HG03039 (cell line): Measurements from ENCODE around the gene ASB6.
"Not testable (repeated sequence)": the region's sequence is repeated elsewhere in the genome, so short reads cannot be mapped to it uniquely, and the experiment has no call there.

Experiments
- ATAC-seq: cut with Tn5 transposase; IDR thresholded peaks from one replicate; pipeline ENCODE4 v1.9.1; 2021; ENCODE audit warnings: mild to moderate bottlenecking, moderate library complexity; ENCODE audit not compliant: unreplicated experiment

ASB6 gene

DNA sequence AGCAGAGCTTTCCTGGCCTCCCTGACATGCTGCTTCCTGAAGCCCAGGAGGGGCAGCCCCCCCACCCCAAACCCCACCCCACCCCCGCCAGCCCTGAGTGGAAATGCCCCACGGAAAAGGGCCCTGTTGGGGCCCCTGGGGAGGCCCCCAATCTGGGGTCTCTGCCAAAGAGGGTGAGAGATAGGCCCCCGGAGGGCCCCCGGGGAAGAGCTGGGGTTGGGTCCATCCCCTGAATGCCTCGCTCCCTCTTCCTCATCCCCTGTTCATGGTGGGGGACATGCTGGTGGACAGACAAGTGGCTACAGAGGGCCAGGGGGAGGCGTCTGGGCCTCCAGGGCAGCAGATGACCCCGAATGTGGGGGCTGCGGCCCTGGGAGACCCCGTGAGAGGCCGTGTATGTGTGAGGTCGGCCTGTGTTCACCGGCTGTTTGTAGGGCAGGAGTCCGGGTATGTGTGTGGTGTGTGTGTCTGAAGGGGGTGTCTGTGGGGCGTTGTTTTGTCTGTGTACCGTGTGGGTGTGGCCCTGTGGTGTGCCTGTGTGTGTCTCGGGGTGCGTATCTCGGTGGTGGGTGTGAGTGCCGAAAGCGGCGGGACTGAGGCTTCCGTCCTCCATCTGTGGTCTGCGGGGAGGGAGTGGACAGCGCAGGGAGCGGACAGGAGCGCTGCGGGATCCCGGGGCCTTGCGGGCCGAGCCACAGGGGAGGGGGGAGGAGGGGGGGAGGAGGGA is 32.3 kb downstream of the ASB6 start:
- no peak for ATAC-seq

DNA sequence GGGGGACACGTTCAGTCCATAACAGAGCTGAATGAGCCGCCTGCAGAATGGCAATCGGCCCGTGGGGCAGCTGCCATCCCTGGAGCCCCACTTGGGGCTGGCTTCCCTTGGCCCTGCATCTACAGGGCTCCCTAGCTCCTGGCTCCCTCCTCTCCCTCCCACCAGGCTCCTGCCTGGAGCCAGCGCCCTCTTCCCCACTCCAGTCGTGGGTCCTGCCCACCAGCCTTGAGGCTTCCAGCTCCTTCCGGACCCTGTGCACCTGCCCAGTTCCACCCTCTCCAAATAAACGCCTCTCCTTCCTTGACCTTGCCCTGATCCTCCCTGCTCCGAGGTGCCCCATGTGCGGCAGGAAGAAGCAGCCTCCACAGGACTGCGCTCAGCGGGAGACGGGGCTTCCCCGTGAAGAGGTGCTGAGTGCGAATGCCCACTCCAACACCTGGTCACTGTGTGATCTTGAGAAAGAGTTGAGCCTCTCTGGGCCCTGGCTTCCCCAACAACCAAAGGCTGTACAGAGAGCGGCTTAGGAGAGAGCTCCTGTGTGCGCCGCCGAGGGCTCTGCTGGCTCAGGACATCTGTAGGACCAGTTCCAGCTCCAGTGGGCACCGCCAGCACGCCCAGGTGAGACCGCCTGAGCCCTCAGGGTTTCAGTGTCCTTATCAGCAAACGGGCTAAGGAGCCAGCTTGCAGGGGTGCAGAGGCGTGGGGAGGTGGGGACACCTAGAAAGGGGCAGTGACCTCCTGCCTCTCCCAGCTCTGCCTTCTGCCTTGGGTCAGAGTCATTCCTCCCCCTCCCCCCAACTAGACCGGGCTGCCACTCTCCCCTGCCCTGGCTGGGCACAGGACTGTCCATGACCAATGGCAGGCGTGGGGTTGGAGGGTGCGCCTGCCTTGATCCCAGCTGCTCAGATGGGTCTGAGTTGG is 33.1 kb downstream of the ASB6 start:
- no peak for ATAC-seq

DNA sequence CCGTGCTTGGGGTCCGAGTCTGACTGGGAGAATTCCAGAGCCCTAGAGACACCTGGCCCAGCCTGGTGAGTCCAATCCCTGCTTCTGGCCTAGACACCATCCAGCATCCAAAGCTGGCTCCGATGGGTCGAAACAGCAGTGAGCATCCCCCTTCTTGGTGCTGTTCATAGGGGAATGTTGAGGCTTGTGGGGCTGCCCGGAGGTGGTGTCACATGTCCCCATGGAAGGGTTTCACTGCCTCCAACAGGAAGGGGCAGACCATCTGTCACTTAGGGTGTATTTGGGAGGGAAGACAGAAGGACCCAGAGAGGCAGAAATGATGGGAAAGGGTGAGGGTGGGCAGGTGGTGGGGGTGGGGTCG is 34.9 kb downstream of the ASB6 start:
- ATAC-seq = no peak

DNA sequence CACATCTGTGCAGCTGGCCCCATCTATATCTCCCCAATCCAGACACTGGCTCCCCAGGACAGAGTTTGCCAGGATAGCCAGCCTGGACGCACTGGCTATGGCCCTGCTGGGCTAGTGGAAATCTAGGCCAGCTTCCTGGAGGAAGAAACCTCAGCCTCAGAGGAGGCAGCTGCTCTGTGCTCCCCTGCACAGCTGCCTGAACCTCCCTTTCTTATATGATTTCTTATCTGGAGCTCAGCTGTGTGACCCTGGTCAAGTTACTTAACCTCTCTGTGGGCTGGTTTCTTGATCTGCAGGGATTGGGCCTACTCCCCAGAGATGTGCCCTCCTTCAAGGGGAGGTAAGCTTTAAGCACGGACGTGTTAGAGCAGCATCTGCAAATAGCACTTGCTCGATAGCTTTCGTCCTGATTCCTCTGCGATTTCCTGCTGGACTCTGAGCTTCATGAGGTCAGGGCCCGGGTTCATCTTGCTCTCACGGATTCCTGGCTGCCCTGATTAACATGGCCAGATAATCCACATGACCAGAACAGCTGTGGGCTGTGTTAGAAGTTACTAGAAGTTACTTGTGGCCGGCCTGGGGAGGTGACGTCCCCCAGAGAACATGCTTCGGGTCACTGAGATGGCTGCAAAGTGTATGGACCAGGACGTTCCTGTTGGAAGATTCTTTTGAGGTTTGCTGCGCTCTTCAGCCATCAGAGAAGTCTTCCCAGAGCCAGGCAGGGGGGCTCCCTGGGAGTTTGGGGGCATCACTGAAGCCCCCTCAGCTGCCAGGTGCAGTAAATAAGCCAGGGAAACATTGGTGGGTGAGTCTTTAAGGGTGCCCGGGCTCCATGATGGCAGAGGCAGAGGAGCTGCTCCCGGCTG is 35.6 kb downstream of the ASB6 start:
- no peak for ATAC-seq

DNA sequence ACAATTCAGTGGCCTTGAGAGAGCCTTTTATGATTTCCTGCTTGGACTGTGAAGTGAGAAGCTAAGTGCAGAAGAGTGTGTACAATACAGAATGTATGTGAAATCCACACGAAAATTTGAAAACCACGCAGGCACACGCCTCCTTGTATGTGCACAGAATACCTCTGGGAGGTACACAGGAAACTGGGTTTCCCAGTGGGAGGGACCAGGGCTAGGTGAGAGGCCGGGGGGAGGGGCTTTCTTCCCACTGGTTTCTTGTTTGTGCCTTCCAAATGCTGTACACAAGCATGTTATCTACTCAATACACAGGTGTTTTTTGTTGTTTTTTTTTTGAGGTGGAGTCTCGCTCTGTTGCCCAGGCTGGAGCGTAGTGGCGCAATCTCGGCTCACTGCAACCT is 37.2 kb downstream of the ASB6 start:
- no peak for ATAC-seq

DNA sequence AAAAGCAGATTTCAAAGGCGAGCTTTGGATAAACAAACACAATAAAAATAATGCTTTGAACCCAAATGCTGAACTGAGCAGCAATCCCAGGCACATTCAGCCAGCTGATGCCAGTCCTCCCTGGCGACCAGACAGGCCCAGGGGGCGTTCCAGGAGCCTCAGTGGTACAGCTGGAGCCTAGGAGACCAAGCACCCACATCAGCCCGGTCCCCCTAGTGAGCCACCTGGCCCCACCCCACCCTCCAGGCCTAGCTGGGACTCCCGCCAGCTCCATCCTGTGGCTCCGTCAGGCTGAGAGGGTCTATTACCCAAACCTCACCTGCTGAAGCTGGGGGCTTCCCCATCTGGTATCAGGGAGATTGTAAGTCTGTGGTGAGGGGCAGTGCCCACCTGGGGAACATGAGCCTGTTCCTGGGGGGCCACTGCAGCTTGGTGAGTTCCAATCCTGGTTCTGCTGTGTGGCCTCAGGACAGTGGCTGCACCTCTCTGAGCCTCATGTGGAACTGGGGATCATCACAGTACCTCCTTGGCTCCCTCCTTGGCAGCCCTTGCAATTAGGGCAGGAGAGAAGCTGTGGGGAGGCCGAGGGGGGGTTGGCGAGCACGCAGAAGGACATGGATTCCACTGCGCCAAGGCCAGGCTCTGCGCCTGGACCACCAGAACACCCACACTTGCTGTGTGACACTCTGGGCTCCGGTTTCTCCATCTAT is 37.7 kb downstream of the ASB6 start:
- no peak for ATAC-seq

DNA sequence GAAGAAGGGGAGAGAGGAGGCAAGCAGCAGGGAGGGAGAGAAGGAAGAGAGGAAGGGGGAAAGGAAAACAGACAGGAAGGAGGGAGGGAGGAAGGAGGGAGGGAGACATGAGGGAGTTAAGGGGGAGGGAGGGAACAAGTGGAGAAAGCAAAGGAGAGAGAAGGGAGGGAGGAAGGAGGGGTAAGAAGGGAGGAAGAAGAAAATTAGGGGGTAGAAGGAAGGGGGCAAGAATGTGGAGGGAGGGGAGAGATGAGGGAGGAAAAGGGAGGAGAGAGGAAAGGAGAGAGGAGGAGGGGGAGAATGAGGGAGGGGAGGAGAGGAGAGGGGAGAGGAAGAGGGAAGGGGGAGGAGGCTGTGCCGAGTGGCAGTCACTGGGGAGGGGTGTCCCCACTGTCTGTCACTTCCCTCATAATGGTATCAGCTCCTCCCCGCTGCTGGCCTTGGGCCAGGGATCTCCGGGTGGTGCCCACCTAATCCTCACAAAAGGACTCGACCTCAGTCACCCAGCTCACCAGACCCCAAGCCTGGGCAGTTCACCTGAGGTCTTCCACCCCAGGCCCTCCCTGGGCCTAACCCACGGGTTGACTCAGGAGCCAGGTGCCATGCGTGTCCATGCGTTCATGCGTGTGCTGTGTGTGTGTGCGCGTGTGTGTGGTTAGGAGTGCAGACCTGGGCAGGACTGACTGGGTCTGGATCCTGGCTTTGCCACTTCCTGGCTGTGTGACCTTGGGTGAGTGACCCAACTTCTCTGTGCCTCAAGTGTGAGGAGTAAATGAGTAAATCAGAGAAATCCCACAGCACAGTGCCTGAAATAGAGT is 39.1 kb downstream of the ASB6 start:
- no peak for ATAC-seq

DNA sequence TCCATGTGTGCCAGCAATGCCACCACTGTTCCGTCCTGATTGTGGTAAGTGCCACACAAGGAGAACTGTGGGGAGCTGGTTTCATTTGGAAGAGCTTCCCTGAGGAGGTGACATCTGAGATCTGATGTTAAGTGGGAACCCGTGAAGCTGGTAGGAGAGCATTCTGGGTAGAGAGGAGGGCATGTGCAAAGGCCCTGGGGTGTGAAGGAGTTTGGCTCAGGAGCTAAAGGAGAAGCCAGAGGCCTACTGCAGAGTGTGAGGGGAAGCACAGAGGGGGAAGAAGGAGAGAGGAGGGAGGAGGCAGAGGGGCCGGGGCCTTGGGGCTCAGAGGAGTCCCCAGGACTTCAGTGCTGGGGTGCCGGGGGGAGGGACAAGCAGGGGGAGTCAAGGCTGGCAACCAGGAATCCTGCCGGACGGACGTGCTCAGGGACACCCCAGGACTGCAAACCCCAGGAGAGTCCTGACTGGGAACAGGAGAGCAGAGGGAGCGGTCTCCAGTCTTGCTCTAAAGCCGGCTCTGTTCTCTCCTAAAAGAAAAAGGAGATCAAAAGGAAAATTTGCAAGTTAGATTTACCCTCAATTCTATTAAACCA is 40.8 kb downstream of the ASB6 start:
- no peak for ATAC-seq

DNA sequence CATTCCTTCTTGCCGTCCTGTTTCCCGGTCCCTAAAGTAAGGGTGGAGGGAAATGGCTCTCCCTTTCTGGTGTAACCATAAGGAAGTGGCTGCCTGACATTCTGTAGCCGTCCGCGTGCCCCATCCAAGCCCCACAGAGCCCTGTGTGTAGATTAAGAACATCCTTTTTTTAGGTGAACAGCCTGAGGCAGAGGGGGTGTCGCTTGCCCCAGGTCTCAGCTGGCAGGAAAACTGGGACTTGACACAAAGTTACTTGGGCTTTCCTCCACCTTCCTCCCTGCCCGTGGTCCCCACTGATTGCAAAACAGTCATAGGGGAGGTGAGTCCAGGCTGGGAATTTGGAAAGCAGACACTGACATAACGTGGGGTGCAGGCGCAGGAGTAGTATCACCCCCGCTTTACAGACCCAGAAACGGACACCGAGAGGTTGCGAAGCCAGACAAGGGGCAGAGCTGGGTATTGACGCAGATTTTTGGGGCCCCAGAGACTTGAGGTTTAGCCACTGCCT is 43.8 kb downstream of the ASB6 start:
- no peak for ATAC-seq

DNA sequence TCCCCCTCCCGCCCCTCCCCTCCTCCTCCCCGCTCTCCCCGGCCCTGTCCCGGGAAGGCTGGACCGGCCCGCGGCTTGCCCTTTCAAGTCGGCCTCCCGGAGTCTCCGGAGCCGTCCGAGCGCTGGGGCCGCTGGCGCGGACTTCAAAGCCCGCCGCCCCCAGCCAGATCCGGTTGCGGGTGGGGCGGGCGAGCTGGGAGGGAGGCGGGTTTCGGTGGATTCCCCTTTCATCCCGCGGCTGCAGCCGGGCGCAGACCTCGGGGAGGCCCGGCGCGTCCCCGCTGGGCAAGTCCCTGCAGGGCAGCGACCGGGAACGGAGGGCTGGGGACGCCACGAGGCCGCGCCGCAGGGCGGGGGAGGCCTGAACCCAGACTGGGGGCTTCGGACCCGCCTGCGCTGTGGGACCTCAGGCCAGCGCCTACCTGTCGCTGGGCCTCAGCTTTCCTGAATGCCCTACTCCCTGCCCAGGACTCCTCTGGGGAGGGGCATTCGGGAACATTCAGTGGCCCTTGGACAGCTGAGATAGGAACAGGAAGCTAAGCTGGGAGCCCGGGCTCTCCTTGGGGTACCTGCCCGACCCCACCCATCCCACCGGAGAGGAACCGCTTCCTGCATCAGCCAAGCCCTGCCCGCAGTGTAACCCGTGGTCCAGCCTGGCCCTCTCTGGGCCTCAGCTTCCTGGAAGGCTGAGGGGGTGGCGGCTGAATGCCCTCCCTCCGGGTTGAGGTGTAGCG is 44.4 kb downstream of the ASB6 start:
- no peak for ATAC-seq

DNA sequence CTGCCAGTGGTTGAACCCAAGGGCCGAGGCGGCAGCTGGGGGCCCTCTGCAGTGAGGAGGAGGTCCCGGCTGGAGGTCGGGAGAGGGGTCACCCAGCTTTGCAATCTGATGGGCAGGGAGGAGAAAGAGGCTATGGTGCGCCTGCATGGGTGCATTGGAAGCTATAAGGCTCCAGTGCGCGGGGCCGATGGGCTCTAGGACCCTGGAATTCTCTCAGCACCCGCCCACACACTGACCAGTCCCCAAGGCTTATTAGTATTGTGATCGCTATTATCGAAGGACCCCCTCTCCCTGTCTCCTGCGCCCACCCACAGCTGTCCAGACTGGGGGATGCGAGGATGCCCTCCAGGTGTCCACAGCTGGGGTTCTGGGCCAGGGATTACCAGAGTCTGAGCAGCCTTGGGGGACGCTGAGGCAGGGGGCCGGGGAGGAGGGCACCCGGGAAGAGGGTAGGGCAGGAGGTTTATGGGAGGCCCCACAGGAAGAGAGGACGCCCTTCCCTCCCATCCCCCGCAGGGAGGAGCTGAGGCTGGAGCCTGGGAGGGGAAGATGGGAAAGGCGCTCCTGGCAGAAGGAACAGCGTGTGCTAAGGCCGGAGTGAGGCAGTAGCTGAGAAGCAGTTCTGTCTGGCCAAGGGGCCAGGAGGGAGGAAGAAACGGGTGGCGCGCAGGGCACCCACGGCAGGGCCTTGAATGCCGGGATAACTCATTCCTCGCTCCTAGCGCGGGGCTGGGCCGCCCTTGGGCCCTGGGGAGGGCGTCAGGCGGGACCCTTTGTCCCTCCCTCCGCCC is 45.2 kb downstream of the ASB6 start:
- no peak for ATAC-seq

DNA sequence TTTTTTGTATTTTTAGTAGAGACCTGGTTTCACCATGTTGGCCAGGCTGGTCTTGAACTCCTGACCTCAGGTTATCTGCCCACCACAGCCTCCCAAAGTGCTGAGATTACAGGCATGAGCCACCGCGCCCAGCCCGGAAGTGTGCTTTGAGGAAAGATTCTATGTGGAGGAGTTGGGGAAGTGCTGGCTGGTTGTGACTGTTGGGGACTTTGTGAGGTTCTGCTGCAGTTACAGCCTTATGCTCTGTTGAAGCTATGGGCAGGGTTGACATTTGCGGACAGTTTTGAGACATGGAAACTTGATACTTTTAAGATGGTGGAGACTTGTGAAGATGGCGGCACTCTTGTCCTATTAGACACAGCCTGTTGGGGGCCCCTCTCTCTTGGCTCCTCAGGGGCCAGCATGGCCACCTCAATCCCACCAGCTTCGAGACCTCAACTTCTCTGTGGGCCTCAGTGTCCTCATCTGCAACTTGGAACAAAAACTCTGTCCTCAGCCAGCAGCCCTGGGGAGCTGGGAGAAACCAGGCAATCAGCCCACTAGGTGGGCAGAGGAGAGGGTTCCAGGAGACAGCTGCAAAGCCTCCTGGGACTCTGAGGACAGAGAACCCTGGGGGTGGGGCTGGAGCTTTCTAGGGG is 45.9 kb downstream of the ASB6 start:
- no peak for ATAC-seq

DNA sequence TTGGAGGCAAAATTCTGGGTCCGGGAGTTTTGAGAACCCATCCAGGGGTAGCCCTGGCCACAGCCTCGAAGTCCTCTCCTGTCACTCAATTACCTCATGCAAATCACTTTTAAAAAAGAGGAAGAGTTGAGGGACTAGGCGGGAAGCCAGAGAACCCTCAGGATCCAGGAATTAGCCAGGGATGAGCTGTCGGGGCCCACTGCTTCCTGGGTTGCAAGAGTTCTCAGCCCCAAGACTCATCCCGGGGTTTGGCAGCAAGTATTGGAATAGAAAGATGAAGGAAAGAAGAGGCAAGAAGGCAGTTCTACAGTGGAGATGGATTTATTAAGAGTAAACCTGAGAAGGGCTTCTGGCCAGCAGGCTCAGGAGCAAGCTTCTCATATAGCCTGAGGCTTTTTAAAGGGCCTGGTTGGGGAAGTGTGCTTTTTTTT is 46.6 kb downstream of the ASB6 start:
- no peak for ATAC-seq

DNA sequence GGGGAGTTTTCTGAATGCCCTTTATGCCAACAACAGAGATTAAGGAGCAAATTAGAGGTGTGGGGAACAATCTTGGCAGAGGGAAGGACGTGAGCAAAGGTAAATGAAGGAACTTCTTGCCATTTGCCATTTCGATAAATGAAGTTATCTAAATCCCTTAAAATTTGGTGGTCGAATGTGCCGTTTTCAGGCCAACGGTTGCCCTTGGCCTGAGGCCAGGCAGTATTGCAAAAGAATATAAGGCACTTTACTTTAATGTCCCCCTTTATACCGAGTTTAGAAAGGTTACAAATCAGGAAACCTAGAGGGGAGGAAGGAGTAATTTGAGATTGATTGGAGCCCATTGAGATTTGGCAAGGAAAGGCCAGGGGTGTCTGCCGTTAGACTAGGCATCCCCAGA is 47.3 kb downstream of the ASB6 start:
- ATAC-seq = no peak

DNA sequence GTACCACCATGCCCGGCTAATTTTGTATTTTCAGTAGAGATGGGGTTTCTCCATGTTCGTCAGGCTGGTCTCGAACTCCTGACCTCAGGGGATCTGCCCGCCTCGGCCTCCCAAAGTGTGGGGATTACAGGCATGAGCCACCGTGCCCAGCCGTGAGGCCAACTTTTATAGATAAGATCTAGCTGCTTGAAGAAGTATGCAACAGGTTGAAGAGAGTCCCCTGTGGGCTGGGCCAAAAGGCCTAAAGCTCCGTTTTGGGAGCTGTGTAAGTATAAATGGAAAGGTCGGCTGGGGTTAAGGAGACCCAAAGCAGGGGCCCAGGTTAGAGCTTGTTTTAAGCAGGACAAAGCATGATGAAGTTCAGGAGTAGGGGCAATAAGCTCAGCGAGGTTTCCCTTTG is 49.2 kb downstream of the ASB6 start:
- not testable (repeated sequence) for ATAC-seq

DNA sequence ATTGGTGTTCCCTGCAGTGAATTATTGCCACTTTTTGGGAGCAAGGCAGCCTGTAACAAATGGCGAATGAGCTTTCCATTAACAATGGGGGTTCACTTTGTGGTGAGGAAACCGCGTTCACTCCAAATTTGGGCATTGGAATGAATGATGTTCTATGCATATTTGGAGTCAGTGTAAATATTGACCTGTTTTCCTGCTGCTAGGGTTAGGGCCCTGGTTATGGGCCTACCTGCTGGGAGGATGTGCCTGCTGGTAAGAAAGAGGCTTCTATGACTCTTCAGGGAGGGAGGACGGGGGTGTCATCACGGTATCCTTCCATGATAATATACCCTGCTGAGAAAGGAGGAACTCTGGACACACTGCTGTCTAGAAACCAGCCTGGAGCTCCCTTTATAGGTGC is 50.0 kb downstream of the ASB6 start:
- no peak for ATAC-seq

DNA sequence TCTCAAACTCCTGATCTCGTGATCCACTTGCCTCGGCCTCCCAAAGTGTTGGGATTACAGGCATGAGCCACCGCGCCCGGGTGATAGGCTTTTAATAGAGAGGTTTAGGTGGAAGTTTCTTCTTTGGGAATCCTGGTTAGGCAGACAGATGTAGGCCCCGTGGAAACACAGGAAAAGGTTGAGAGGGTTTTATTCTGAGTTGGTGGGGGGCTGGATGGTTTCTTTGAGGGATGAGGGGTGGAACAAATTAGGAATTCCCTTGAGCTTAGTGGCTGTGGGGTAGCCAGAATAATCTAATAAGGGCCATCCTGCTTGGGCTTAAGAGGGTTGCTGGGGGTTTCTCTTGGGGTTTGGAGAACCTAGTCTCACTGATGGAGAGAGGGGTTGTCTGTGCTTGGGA is 51.5 kb downstream of the ASB6 start:
- ATAC-seq = no peak
